Pancreas (tissue), 10 donors: ENCODE measurements around the gene RPL18. TPM values are rescaled to one million over a fixed set of nuclear protein-coding genes. Genes with fewer than 3 reads are reported as not detected.
A peak's percentile ranks its signal among the peaks of the same experiment; 100 is the strongest.

Experiments
- ATAC-seq, 4 donors: fragments of 200-7000 bp; cut with Tn5 transposase; one replicate each; pipeline versions ENCODE4 v1.8.0 to v1.9.1; 2020; ENCODE audit warnings: mild to moderate bottlenecking in 4 of 4, moderate library complexity in 4 of 4
- DNase-seq, 6 donors: peaks; one replicate each; pipeline ENCODE4 v3.0.0-alpha.2; 2020
- FAIRE-seq: peaks from 2 replicates; lab custom pipeline; 2012; peaks lifted over from hg19 to GRCh38; lab: Jason Lieb, UNC
- H3K27ac ChIP-seq, 4 donors: fragments of 200-600 bp; sonication (generic); 1 replicate in 3 of 4; 2 replicates in 1 of 4; pipeline versions ENCODE4 v1.5.0 to v1.8.0; 2020
- H3K27me3 ChIP-seq, 4 donors: fragments of 200-600 bp; one replicate each; pipeline ENCODE4 v1.8.0; 2021
- H3K36me3 ChIP-seq, 3 donors: fragments of 200-600 bp; sonication (generic) in 1 of 3; one replicate each; pipeline versions ENCODE4 v1.5.0 to v1.8.0; 2020 to 2021
- H3K4me1 ChIP-seq, 3 donors: fragments of 200-600 bp; one replicate each; pipeline ENCODE4 v1.8.0; 2021
- H3K4me3 ChIP-seq, 4 donors: fragments of 200-600 bp; sonication (generic) in 2 of 4; one replicate each; pipeline versions ENCODE4 v1.5.0 to v1.8.0; 2020 to 2021
- H3K9me3 ChIP-seq, 4 donors: fragments of 200-600 bp; one replicate each; pipeline ENCODE4 v1.8.0; 2021
- WGBS, 2 donors: extraction: QIAGEN DNeasy Blood & Tissue Kit; methylation state at CpG; one replicate each; pipeline ENCODE4 v1.1.7; 2013; 5-methylcytosine and 5-hydroxymethylcytosine counted together
- intact Hi-C, 3 donors: fragments of 100-400 bp; cut with DNase I; formaldehyde crosslinking; loops; one replicate each; pipeline versions ENCODE4 v1.11.1 to v1.14.2; 2022
- polyA plus RNA-seq, 2 donors: library from polyadenylated mRNA; stranded (reverse); fragments of 200-250 nt; gene quantifications; one replicate each; pipeline ENCODE4 v1.2.3, GENCODE V29; 2013
- total RNA-seq, 6 donors: library from RNA; stranded (reverse); fragmentation: NEBNext Ultra II Directional in 4 of 6; extraction: Animal tissue kit (Norgen Biotek cat#: 25700) in 4 of 6; gene quantifications; one replicate each; pipeline versions ENCODE4 v1.2.1 to v1.2.4, GENCODE V29; 2021 to 2023
- TF ChIP-seq, protein P1 (sequence below), 4 donors: fragments of 200-600 bp; sonication (generic) in 3 of 4; IDR thresholded peaks; one replicate each; pipeline versions ENCODE4 v1.5.0 to v1.8.0; 2021; ENCODE audit warnings: antibody characterized with exemption in 4 of 4
- donor health status: healthy with polysubstance abuse.
- donor health status: DM: no; HTN: no; CAD: no; lungs with moderate emphysema.
- donor health status: DM: no; HTN: no; CAD: no.
- donor health status: control.
- donor health status: control.
- donor health status: Bipolar disorder and iron deficiency.
- donor health status: DM: yes; HTN: yes; CAD: no.
- donor health status: DM: no; HTN: no; CAD: no.
- donor health status: DM: no; HTN: no; CAD: no.
- donor health status: DM: yes; HTN: yes; CAD: no.

RPL18 gene
- total and polyA plus RNA-seq, 8 donors: 881 to 2,344 (median 1,245) TPM

GRCh38 chr19:48644839-48645619 is 26.1 kb upstream of the RPL18 start:
- 2 to 3% methylated on average over 19 to 25 of the region's 25 CpGs for WGBS, 2 donors
- peak overlapping the region; percentile 30 to 86 (median 79) for H3K27ac ChIP-seq
- peaks cover 0 to 3% (median 0%) of the 10 kb centered on the region in 3 donors for H3K4me1 ChIP-seq
- H3K36me3 ChIP-seq: no peaks in the 10 kb centered on the region
- DNase-seq: peak in 5 of 6 donors; percentile 68 to 85 (median 75)
- H3K9me3 ChIP-seq: no peaks in the 10 kb centered on the region
- no peaks in the 10 kb centered on the region for H3K27me3 ChIP-seq
- TF ChIP-seq, protein P1, sequence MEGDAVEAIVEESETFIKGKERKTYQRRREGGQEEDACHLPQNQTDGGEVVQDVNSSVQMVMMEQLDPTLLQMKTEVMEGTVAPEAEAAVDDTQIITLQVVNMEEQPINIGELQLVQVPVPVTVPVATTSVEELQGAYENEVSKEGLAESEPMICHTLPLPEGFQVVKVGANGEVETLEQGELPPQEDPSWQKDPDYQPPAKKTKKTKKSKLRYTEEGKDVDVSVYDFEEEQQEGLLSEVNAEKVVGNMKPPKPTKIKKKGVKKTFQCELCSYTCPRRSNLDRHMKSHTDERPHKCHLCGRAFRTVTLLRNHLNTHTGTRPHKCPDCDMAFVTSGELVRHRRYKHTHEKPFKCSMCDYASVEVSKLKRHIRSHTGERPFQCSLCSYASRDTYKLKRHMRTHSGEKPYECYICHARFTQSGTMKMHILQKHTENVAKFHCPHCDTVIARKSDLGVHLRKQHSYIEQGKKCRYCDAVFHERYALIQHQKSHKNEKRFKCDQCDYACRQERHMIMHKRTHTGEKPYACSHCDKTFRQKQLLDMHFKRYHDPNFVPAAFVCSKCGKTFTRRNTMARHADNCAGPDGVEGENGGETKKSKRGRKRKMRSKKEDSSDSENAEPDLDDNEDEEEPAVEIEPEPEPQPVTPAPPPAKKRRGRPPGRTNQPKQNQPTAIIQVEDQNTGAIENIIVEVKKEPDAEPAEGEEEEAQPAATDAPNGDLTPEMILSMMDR (IDR thresholded peaks at IDR 0.05): no peak
- peak; percentile 68 to 84 (median 78) for ATAC-seq
- peak overlapping the region; percentile 3 to 52 (median 33) for H3K4me3 ChIP-seq
- FAIRE-seq: no peak
- intact Hi-C loops: loop anchor here in 1 of 3 donors (10.0 kb wide), 1 partner anchor 200 kb away; no protein-coding TSS in a partner anchor

GRCh38 chr19:48644355-48644754 is 25.4 kb upstream of the RPL18 start:
- H3K27ac ChIP-seq: no peak overlapping the region
- no peak for DNase-seq
- no peak overlapping the region for H3K4me3 ChIP-seq
- FAIRE-seq: no peak
- H3K9me3 ChIP-seq: no peaks in the 10 kb centered on the region
- peaks cover 0 to 3% (median 0%) of the 10 kb centered on the region in 3 donors for H3K4me1 ChIP-seq
- WGBS, 2 donors: 64 to 65% methylated on average over 4 of the region's 4 CpGs
- TF ChIP-seq, protein P1 (IDR thresholded peaks at IDR 0.05): no peak
- H3K36me3 ChIP-seq: no peaks in the 10 kb centered on the region
- no peak for ATAC-seq
- no peaks in the 10 kb centered on the region for H3K27me3 ChIP-seq
- intact Hi-C loops: loop anchor here in 1 of 3 donors (10.0 kb wide), 1 partner anchor 200 kb away; no protein-coding TSS in a partner anchor

GRCh38 chr19:48642862-48643261 is 23.9 kb upstream of the RPL18 start:
- no peak for ATAC-seq
- Histone ChIP-seq H3K36me3 (no peaks in the 10 kb centered on the region), H3K9me3 (no peaks in the 10 kb centered on the region), H3K27ac (no peak overlapping the region), H3K27me3 (no peaks in the 10 kb centered on the region), H3K4me1 (peaks cover 2 to 7% (median 5%) of the 10 kb centered on the region in 3 donors), H3K4me3 (no peak overlapping the region)
- FAIRE-seq: no peak
- DNase-seq: no peak
- intact Hi-C loops: loop anchor here in 1 of 3 donors (10.0 kb wide), 1 partner anchor 202 kb away; no protein-coding TSS in a partner anchor
- 89 to 91% methylated on average over 5 of the region's 5 CpGs for WGBS, 2 donors
- TF ChIP-seq, protein P1 (IDR thresholded peaks at IDR 0.05): no peak

- Histone ChIP-seq H3K4me1 (peaks cover 2 to 7% (median 5%) of the 10 kb centered on the region in 3 donors), H3K27ac (no peak overlapping the region), H3K9me3 (no peaks in the 10 kb centered on the region), H3K4me3 (no peak overlapping the region), H3K36me3 (no peaks in the 10 kb centered on the region), H3K27me3 (no peaks in the 10 kb centered on the region)
- ATAC-seq (no peak), DNase-seq (no peak), FAIRE-seq (no peak)
- TF ChIP-seq, protein P1 (IDR thresholded peaks at IDR 0.05): no peak
- intact Hi-C loops: loop anchor here in 1 of 3 donors (10.0 kb wide), 1 partner anchor 203 kb away; no protein-coding TSS in a partner anchor
- WGBS, 2 donors: 91 to 98% methylated on average over 2 of the region's 2 CpGs
Observed at GRCh38 chr19:48641850-48642249, 22.9 kb upstream of the RPL18 start.
